GM12878 (cell line): ENCODE results near the gene TGFB3. TPM values are rescaled to one million over a fixed set of nuclear protein-coding genes. Genes with fewer than 3 reads are reported as not detected.

Source experiments
- BHLHE40 ChIP-seq, 2 experiments: fragments of 450-650 bp in 1 of 2; IDR thresholded peaks; 2 replicates each; pipeline ENCODE4 v1.6.1; 2011 to 2017; ENCODE audit warnings: low read depth in 2 of 2, borderline replicate concordance in 1 of 2, improper control_type of control experiment in 1 of 2, low read length in 1 of 2, mild to moderate bottlenecking in 1 of 2
- CEBPB ChIP-seq, 2 experiments: fragments of 150-350 bp in 1 of 2; IDR thresholded peaks; 2 replicates each; pipeline ENCODE4 v1.6.1; 2012 to 2014; ENCODE audit warnings: low read depth in 2 of 2, low read length in 2 of 2, borderline replicate concordance in 1 of 2, inconsistent platforms in 1 of 2
- CREM ChIP-seq: IDR thresholded peaks from 2 replicates; pipeline ENCODE4 v1.6.1; 2014; ENCODE audit warnings: antibody characterized with exemption, low read depth
- HDAC6 ChIP-seq: fragments of 200-600 bp; sonication (generic); IDR thresholded peaks from one replicate; pipeline ENCODE4 v1.8.0; 2017; ENCODE audit warnings: antibody characterized with exemption; ENCODE audit not compliant: unreplicated experiment
- HDGF ChIP-seq: fragments of 450-650 bp; IDR thresholded peaks from 2 replicates; pipeline ENCODE4 v1.6.1; 2016; ENCODE audit warnings: antibody characterized with exemption
- SMAD1 ChIP-seq: fragments of 450-650 bp; IDR thresholded peaks from 2 replicates; pipeline ENCODE4 v1.6.1; 2018; ENCODE audit warnings: mild to moderate bottlenecking, low read depth; ENCODE audit not compliant: partially characterized antibody
- SP1 ChIP-seq: IDR thresholded peaks from one replicate; pipeline ENCODE4 v1.6.1; 2011; ENCODE audit warnings: low read depth, low read length
- SREBF1 ChIP-seq: IDR thresholded peaks from 2 replicates; pipeline ENCODE4 v1.6.1; 2012; ENCODE audit warnings: mild to moderate bottlenecking, low read length
- TCF3 ChIP-seq: IDR thresholded peaks from 2 replicates; pipeline ENCODE4 v1.6.1; 2012; ENCODE audit warnings: low read depth, mild to moderate bottlenecking, low read length, borderline replicate concordance; ENCODE audit not compliant: insufficient read depth
- polyA plus RNA-seq, 11 experiments: library from polyadenylated mRNA; depleted of rRNA in 4 of 11; unstranded in 6 of 11; stranded (reverse) in 5 of 11; fragments of >200 nt; fragmentation: Nextera tagmentation in 4 of 11; fragmentation: Illumina TruSeq in 1 of 11; extraction: Ambion mirVana in 4 of 11; extraction: Trizol in 1 of 11; gene quantifications; 1 replicate in 1 of 11; 2 replicates in 10 of 11; pipeline versions ENCODE4 v1.2.1 to v1.2.3, GENCODE V29; 2011 to 2016; ENCODE audit warnings: inconsistent platforms in 2 of 11, missing spikeins in 2 of 11, low read depth in 1 of 11
- total RNA-seq, 4 experiments: library from RNA; depleted of rRNA in 3 of 4; stranded (reverse); fragments of >200 nt in 3 of 4; fragmentation: Illumina TruSeq in 1 of 4; extraction: Trizol in 1 of 4; gene quantifications; 2 replicates each; pipeline versions ENCODE4 v1.2.1 to v1.2.3, GENCODE V29; 2013 to 2021
- TF ChIP-seq, protein P1 (sequence below): fragments of 450-650 bp; IDR thresholded peaks from 2 replicates; pipeline ENCODE4 v1.6.1; 2017; ENCODE audit warnings: low read depth, mild to moderate bottlenecking, moderate library complexity
- TF ChIP-seq, protein P2 (sequence below), 3 experiments: IDR thresholded peaks in 2 of 3; conservative IDR thresholded peaks in 1 of 3; 2 replicates each; pipeline ENCODE4 v1.5.1; 2011; ENCODE audit warnings: low read depth in 3 of 3, low read length in 3 of 3, mild to moderate bottlenecking in 3 of 3, control low read depth in 2 of 3, moderate library complexity in 2 of 3, inconsistent platforms in 1 of 3, mixed read lengths in 1 of 3; ENCODE audit not compliant: control insufficient read depth in 2 of 3, insufficient read depth in 1 of 3; ENCODE audit errors: extremely low read depth in 1 of 3
- TF ChIP-seq, protein P3 (sequence below): fragments of 450-650 bp; IDR thresholded peaks from 2 replicates; pipeline ENCODE4 v1.6.1; 2016; ENCODE audit warnings: mild to moderate bottlenecking
- TF ChIP-seq, protein P4 (sequence below): IDR thresholded peaks from 2 replicates; pipeline ENCODE4 v1.6.1; 2012; ENCODE audit warnings: improper control_type of control experiment, low read depth, low read length; ENCODE audit not compliant: insufficient replicate concordance

TGFB3 gene
- total and polyA plus RNA-seq, 10 of the 15 experiments (the other 5 are each of a cell fraction or from before 2014, with no cell fraction given): 0.27 to 2.6 (median 0.82) TPM

DNA sequence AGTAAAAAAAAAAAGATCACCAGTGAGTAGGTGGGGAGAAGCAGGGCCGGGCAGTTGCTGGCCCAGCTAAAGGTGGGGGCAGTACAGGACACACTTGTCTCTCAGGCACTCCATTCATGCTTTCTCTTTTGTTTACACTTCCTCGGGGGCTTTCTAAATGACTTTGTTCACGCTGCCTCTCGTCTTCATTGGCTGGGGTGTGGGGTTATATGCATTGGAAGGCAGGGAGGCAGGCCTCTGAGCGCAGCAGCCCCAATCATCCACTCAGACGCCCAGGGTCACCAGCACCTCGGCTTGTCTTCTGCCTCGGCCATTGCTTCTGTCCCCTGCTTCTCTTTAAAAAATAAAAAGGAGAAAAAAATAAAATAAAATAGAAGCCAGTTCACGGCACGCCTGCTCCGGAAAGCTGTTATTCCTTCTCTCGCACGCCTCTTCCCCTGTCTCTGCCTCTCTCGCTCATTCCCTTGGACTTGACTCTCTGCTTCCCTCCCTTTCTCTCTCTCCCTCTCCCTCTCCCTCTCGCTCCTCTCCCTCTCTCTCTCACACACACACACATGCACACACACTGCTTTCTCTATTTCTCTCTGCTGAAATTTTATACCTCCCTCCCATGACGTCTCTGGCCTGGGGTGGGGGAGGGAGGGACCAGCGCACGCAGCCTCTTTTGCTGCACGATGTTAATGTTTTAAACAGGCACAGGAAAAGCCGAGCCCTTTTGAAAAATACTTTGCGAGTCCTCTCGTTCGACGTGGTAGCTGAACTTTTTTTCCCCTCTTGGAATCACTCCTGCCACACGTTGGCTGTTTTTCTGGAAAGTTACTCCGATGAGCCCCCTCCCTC, at the start of gene TGFB3 (continued):
- 0 out of 4 replicates have a peak, but pooled peaks of 1 of the 2 experiments have one; percentile 5 for TF ChIP-seq BHLHE40 (IDR thresholded peaks at IDR 0.05; ENCODE audit: borderline replicate concordance in 1 of 2, low read depth in 2 of 2, low read length in 1 of 2)
- TF ChIP-seq, protein P1, sequence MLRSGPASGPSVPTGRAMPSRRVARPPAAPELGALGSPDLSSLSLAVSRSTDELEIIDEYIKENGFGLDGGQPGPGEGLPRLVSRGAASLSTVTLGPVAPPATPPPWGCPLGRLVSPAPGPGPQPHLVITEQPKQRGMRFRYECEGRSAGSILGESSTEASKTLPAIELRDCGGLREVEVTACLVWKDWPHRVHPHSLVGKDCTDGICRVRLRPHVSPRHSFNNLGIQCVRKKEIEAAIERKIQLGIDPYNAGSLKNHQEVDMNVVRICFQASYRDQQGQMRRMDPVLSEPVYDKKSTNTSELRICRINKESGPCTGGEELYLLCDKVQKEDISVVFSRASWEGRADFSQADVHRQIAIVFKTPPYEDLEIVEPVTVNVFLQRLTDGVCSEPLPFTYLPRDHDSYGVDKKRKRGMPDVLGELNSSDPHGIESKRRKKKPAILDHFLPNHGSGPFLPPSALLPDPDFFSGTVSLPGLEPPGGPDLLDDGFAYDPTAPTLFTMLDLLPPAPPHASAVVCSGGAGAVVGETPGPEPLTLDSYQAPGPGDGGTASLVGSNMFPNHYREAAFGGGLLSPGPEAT: no peak
- TF ChIP-seq, protein P2, sequence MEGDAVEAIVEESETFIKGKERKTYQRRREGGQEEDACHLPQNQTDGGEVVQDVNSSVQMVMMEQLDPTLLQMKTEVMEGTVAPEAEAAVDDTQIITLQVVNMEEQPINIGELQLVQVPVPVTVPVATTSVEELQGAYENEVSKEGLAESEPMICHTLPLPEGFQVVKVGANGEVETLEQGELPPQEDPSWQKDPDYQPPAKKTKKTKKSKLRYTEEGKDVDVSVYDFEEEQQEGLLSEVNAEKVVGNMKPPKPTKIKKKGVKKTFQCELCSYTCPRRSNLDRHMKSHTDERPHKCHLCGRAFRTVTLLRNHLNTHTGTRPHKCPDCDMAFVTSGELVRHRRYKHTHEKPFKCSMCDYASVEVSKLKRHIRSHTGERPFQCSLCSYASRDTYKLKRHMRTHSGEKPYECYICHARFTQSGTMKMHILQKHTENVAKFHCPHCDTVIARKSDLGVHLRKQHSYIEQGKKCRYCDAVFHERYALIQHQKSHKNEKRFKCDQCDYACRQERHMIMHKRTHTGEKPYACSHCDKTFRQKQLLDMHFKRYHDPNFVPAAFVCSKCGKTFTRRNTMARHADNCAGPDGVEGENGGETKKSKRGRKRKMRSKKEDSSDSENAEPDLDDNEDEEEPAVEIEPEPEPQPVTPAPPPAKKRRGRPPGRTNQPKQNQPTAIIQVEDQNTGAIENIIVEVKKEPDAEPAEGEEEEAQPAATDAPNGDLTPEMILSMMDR (IDR thresholded peaks at IDR 0.05 in 2 of 3, conservative IDR thresholded peaks at IDR 0.05 in 1 of 3; ENCODE audit: control insufficient read depth in 2 of 3, extremely low read depth in 1 of 3, insufficient read depth in 1 of 3, low read depth in 3 of 3, low read length in 3 of 3): no peak
- TF ChIP-seq CEBPB (IDR thresholded peaks at IDR 0.05; ENCODE audit: borderline replicate concordance in 1 of 2, low read depth in 2 of 2, low read length in 2 of 2): no peak
- TF ChIP-seq, protein P3, sequence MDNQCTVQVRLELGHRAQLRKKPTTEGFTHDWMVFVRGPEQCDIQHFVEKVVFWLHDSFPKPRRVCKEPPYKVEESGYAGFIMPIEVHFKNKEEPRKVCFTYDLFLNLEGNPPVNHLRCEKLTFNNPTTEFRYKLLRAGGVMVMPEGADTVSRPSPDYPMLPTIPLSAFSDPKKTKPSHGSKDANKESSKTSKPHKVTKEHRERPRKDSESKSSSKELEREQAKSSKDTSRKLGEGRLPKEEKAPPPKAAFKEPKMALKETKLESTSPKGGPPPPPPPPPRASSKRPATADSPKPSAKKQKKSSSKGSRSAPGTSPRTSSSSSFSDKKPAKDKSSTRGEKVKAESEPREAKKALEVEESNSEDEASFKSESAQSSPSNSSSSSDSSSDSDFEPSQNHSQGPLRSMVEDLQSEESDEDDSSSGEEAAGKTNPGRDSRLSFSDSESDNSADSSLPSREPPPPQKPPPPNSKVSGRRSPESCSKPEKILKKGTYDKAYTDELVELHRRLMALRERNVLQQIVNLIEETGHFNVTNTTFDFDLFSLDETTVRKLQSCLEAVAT: peak; percentile 56; the same call in 1 of the 2 replicates
- TF ChIP-seq SMAD1: no peak
- TF ChIP-seq, protein P4, sequence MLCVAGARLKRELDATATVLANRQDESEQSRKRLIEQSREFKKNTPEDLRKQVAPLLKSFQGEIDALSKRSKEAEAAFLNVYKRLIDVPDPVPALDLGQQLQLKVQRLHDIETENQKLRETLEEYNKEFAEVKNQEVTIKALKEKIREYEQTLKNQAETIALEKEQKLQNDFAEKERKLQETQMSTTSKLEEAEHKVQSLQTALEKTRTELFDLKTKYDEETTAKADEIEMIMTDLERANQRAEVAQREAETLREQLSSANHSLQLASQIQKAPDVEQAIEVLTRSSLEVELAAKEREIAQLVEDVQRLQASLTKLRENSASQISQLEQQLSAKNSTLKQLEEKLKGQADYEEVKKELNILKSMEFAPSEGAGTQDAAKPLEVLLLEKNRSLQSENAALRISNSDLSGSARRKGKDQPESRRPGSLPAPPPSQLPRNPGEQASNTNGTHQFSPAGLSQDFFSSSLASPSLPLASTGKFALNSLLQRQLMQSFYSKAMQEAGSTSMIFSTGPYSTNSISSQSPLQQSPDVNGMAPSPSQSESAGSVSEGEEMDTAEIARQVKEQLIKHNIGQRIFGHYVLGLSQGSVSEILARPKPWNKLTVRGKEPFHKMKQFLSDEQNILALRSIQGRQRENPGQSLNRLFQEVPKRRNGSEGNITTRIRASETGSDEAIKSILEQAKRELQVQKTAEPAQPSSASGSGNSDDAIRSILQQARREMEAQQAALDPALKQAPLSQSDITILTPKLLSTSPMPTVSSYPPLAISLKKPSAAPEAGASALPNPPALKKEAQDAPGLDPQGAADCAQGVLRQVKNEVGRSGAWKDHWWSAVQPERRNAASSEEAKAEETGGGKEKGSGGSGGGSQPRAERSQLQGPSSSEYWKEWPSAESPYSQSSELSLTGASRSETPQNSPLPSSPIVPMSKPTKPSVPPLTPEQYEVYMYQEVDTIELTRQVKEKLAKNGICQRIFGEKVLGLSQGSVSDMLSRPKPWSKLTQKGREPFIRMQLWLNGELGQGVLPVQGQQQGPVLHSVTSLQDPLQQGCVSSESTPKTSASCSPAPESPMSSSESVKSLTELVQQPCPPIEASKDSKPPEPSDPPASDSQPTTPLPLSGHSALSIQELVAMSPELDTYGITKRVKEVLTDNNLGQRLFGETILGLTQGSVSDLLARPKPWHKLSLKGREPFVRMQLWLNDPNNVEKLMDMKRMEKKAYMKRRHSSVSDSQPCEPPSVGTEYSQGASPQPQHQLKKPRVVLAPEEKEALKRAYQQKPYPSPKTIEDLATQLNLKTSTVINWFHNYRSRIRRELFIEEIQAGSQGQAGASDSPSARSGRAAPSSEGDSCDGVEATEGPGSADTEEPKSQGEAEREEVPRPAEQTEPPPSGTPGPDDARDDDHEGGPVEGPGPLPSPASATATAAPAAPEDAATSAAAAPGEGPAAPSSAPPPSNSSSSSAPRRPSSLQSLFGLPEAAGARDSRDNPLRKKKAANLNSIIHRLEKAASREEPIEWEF: no peak
- TF ChIP-seq SP1: no peak
- TF ChIP-seq TCF3: no peak
- no peak for TF ChIP-seq HDAC6
- no peak; the same call in 1 of the 2 replicates for TF ChIP-seq CREM
- peak; percentile 92 for TF ChIP-seq HDGF
- TF ChIP-seq SREBF1: no peak
